CD4-positive, alpha-beta T cell (primary cell): ENCODE results near the gene DHX40. TPM values are rescaled to one million over a fixed set of nuclear protein-coding genes. Genes with fewer than 3 reads are reported as not detected.
A peak's percentile ranks its signal among the peaks of the same experiment; 100 is the strongest.

Source experiments
- ATAC-seq: fragments of 200-7000 bp; cut with Tn5 transposase; one replicate; pipeline ENCODE4 v1.10.0; 2022; ENCODE audit warnings: mild to moderate bottlenecking; ENCODE audit not compliant: poor library complexity
- CTCF ChIA-PET: fragments of 350-600 bp; sonication (Branson Sonifier 250); formaldehyde crosslinking; loops from one replicate; lab custom pipeline; 2021; ENCODE audit warnings: antibody characterized with exemption, inconsistent platforms; lab: Charles Lee
- POLR2A ChIA-PET: fragments of 350-600 bp; sonication (Branson Sonifier 250); formaldehyde crosslinking; loops from one replicate; lab custom pipeline; 2021; ENCODE audit warnings: antibody characterized with exemption, inconsistent platforms; lab: Charles Lee
- DNase-seq, 14 experiments: peaks; one replicate each; pipeline ENCODE4 v3.0.0-alpha.2; 2013 to 2020; ENCODE audit warnings: mixed read lengths in 2 of 14
- H3K27ac ChIP-seq, 2 donors: one replicate each; pipeline versions ENCODE4 v1.5.1 to v1.7.0; 2013; ENCODE audit warnings: low read length in 2 of 2, low read depth in 1 of 2, mild to moderate bottlenecking in 1 of 2
- H3K27me3 ChIP-seq, 2 experiments: 1 replicate in 1 of 2; 2 replicates in 1 of 2; pipeline versions ENCODE4 v1.6.1 to v1.7.0; 2013; ENCODE audit warnings: low read length in 2 of 2, control low read depth in 1 of 2, mild to moderate bottlenecking in 1 of 2, moderate library complexity in 1 of 2; ENCODE audit not compliant: insufficient read depth in 2 of 2, control insufficient read depth in 1 of 2
- H3K36me3 ChIP-seq: one replicate; pipeline ENCODE4 v1.6.1; 2013; ENCODE audit warnings: low read length, control low read depth; ENCODE audit not compliant: insufficient read depth
- H3K4me1 ChIP-seq: one replicate; pipeline ENCODE4 v1.6.1; 2013; ENCODE audit warnings: low read length, control low read depth; ENCODE audit not compliant: insufficient read depth
- H3K4me3 ChIP-seq: one replicate; pipeline ENCODE4 v1.5.1; 2013; ENCODE audit warnings: mild to moderate bottlenecking, low read length, moderate library complexity
- H3K9me3 ChIP-seq, 2 experiments: 1 replicate in 1 of 2; 2 replicates in 1 of 2; pipeline versions ENCODE4 v1.6.1 to v1.7.0; 2013; ENCODE audit warnings: low read length in 2 of 2, mild to moderate bottlenecking in 2 of 2, control low read depth in 1 of 2, moderate library complexity in 1 of 2; ENCODE audit not compliant: control insufficient read depth in 1 of 2, insufficient read depth in 1 of 2
- H3K27ac Mint-ChIP-seq: one replicate; pipeline ENCODE4 v1.8.0; 2020; ENCODE audit warnings: mixed read lengths
- H3K27me3 Mint-ChIP-seq: one replicate; pipeline ENCODE4 v1.8.0; 2021; ENCODE audit warnings: mixed read lengths
- H3K36me3 Mint-ChIP-seq: one replicate; pipeline ENCODE4 v1.8.0; 2021; ENCODE audit warnings: low read depth, mixed read lengths
- H3K4me1 Mint-ChIP-seq: one replicate; pipeline ENCODE4 v1.8.0; 2021; ENCODE audit warnings: low read depth, mixed read lengths
- H3K4me3 Mint-ChIP-seq: one replicate; pipeline ENCODE4 v1.8.0; 2020; ENCODE audit warnings: mild to moderate bottlenecking, mixed read lengths
- H3K9me3 Mint-ChIP-seq: one replicate; pipeline ENCODE4 v1.8.0; 2020; ENCODE audit warnings: mixed read lengths
- intact Hi-C, 2 experiments: fragments of 100-400 bp; cut with DNase I in 1 of 2; cut with micrococcal nuclease in 1 of 2; formaldehyde crosslinking; loops; one replicate each; pipeline versions ENCODE4 v1.15.1 to v1.9.0; 2023 to 2025; cut with DNase I, micrococcal nuclease
- total RNA-seq, 174 experiments: library from RNA in 2 of 174; stranded (reverse) in 2 of 174; gene quantifications; one replicate each; pipeline ENCODE4 v1.2.3 and lab custom pipeline; 2021 to 2026
- TF ChIP-seq, protein P1 (sequence below): fragments of 200-600 bp; IDR thresholded peaks from one replicate; pipeline ENCODE4 v1.8.0; 2022; ENCODE audit warnings: antibody characterized with exemption, mild to moderate bottlenecking

Gene DHX40
- total RNA-seq, 2 experiments from 2014 or later = 62.6 to 65.6 TPM

DNA sequence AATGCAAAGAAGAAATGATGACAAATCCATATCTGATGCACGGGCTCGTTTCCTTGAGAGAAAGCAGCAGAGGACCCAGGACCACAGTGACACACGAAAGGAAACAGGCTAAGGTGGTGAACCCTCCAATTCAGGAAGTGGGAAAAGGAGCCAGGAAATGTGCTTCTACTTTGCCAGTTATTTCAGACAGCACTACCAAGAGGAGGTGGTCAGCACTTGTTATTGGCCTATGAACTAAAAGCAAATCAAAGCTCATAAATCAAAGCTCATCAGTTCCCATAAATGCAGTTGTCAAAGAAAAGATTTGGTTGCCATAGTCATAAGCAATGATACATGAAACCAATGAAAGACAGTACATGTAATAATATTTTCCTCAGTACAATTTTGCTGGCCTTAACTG is 41.7 kb downstream of the DHX40 start:
- DNase-seq = no peak
- Mint-ChIP-seq H3K27me3 (no peaks in the 10 kb centered on the region), H3K36me3 (peaks cover 74% of the 10 kb centered on the region), H3K4me3 (no peak overlapping the region), H3K4me1 (no peaks in the 10 kb centered on the region), H3K9me3 (no peaks in the 10 kb centered on the region), H3K27ac (no peak overlapping the region)
- H3K4me3 ChIP-seq = no peak overlapping the region
- ChIA-PET POLR2A (interaction anchor here (1.2 to 1.4 kb wide), 2 partner anchors 12 to 42 kb away, joined by 3 to 6 read pairs; partner anchors contain the start of genes CLTC and DHX40), CTCF (interaction anchor here (0.5 to 0.6 kb wide), 2 partner anchors 279 to 731 kb away, joined by 3 read pairs; no protein-coding TSS in a partner anchor)
- peaks cover 43% of the 10 kb centered on the region for H3K36me3 ChIP-seq
- intact Hi-C loops = no loop called here
- H3K4me1 ChIP-seq = no peaks in the 10 kb centered on the region
- no peaks in the 10 kb centered on the region for H3K9me3 ChIP-seq
- H3K27me3 ChIP-seq = no peaks in the 10 kb centered on the region
- ATAC-seq = no peak
- TF ChIP-seq, protein P1, sequence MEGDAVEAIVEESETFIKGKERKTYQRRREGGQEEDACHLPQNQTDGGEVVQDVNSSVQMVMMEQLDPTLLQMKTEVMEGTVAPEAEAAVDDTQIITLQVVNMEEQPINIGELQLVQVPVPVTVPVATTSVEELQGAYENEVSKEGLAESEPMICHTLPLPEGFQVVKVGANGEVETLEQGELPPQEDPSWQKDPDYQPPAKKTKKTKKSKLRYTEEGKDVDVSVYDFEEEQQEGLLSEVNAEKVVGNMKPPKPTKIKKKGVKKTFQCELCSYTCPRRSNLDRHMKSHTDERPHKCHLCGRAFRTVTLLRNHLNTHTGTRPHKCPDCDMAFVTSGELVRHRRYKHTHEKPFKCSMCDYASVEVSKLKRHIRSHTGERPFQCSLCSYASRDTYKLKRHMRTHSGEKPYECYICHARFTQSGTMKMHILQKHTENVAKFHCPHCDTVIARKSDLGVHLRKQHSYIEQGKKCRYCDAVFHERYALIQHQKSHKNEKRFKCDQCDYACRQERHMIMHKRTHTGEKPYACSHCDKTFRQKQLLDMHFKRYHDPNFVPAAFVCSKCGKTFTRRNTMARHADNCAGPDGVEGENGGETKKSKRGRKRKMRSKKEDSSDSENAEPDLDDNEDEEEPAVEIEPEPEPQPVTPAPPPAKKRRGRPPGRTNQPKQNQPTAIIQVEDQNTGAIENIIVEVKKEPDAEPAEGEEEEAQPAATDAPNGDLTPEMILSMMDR = no peak
- no peak overlapping the region for H3K27ac ChIP-seq

DNA sequence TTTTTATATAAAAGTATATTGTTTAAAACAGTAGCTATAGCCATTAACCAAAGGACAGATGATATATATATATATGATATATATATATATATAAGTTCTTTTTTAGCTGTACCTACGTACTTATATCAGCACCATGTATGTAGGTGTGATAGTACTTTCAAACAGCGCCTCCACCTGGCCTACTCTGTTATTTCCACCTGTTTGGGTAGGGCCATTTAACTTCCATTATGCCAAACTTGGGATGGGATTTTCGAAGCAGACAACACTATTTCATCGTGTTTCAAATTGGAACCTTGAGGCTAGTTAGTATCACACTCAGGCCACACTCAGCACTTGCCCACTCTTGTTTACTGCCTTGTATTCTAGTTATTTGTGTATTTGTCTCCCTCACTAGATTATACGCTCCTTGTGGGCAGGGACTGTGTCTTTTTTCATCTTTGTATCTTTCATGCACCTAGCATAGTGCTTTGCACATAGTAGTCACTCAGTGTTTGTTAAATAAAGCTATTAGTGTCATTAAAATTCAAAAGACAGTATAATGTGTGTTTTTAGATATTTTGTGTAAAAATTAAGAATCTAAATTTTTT is 42.5 kb downstream of the DHX40 start:
- ChIA-PET POLR2A (interaction anchor here (1.2 to 1.4 kb wide), 2 partner anchors 12 to 43 kb away, joined by 3 to 6 read pairs; partner anchors contain the start of genes CLTC and DHX40), CTCF (interaction anchor here (0.5 to 1.4 kb wide), 2 partner anchors 11 to 278 kb away, joined by 3 to 6 read pairs; partner anchors contain the start of gene CLTC)
- H3K36me3 ChIP-seq = peaks cover 36% of the 10 kb centered on the region
- H3K4me3 ChIP-seq = no peak overlapping the region
- Mint-ChIP-seq H3K4me3 (no peak overlapping the region), H3K36me3 (peaks cover 66% of the 10 kb centered on the region), H3K9me3 (no peaks in the 10 kb centered on the region), H3K27me3 (no peaks in the 10 kb centered on the region), H3K4me1 (no peaks in the 10 kb centered on the region), H3K27ac (no peak overlapping the region)
- no peaks in the 10 kb centered on the region for H3K27me3 ChIP-seq
- TF ChIP-seq, protein P1 = no peak
- no peaks in the 10 kb centered on the region for H3K9me3 ChIP-seq
- H3K4me1 ChIP-seq = no peaks in the 10 kb centered on the region
- H3K27ac ChIP-seq = no peak overlapping the region
- DNase-seq (peak in 8 of 14 experiments; percentile 2 to 53 (median 16)), ATAC-seq (no peak)
- intact Hi-C loops = no loop called here

DNA sequence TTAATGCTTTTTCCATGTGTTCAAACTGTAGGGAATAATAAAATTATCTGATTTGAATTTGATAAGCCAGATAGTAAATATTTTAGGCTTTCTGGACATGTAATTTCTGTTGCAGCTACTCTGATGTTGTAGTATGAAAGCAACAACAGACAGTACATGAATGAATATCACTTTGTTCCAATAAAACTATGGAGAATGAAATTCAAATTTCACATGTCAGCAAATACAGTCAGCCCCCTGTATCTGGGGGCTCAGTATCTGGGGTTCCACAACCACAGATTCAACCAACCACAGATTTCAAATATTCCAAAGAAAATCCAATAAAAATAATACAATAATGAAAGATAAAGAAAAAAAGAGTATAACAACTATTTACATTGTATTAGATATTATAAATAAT is 46.1 kb downstream of the DHX40 start:
- TF ChIP-seq, protein P1 = no peak
- intact Hi-C loops = no loop called here
- no peaks in the 10 kb centered on the region for H3K27me3 Mint-ChIP-seq
- H3K4me1 ChIP-seq = no peaks in the 10 kb centered on the region
- ChIA-PET POLR2A (interaction anchor here (0.7 kb wide), 1 partner anchor 8 kb away, joined by 4 read pairs; no protein-coding TSS in a partner anchor), CTCF (no interaction called here)
- H3K36me3 ChIP-seq = peaks cover 9% of the 10 kb centered on the region
- no peak for ATAC-seq
- no peak overlapping the region for H3K4me3 ChIP-seq
- no peaks in the 10 kb centered on the region for H3K27me3 ChIP-seq
- H3K27ac ChIP-seq = no peak overlapping the region
- no peak overlapping the region for H3K27ac Mint-ChIP-seq
- no peak overlapping the region for H3K4me3 Mint-ChIP-seq
- DNase-seq = no peak
- no peaks in the 10 kb centered on the region for H3K4me1 Mint-ChIP-seq
- H3K9me3 Mint-ChIP-seq = no peaks in the 10 kb centered on the region
- no peaks in the 10 kb centered on the region for H3K9me3 ChIP-seq
- H3K36me3 Mint-ChIP-seq = peaks cover 31% of the 10 kb centered on the region
